ENCODE measurements around the gene SNUPN. TPM values are rescaled to one million over a fixed set of nuclear protein-coding genes. Genes with fewer than 3 reads are reported as not detected.

Gene SNUPN
- total and polyA plus RNA-seq, 2 of the 8 experiments (the other 6 are each of a cell fraction or from before 2014, with no cell fraction given) = 13.3 to 28.2 TPM

GRCh38 chr15:75655931-75656330 is 30.4 kb upstream of the SNUPN start:
- Histone ChIP-seq H3K36me3 (ENCODE audit: control insufficient read depth in 2 of 4, insufficient read depth in 4 of 4, low read length in 3 of 4) (peaks cover 0 to 4% (median 0%) of the 10 kb centered on the region in 4 experiments; a peak in 1 of 8 replicates), H3K4ac (replicated peaks; ENCODE audit: insufficient read length, low read depth, low read length) (no peak overlapping the region), H3K9me3 (ENCODE audit: insufficient read depth in 2 of 2, low read depth in 1 of 2, low read length in 1 of 2) (no peaks in the 10 kb centered on the region), H3K79me2 (ENCODE audit: control insufficient read depth in 1 of 2, insufficient read depth in 2 of 2, low read length in 2 of 2) (peaks cover 0 to 45% of the 10 kb centered on the region in 2 experiments; a peak in 3 of 4 replicates), H2BK20ac (ENCODE audit: low read length) (no peak overlapping the region), H2BK12ac (ENCODE audit: low read depth, low read length) (no peak overlapping the region), H3K4me1 (replicated peaks in 1 of 4; ENCODE audit: control insufficient read depth in 3 of 4, insufficient read depth in 4 of 4, low read length in 3 of 4) (peaks cover 0 to 19% (median 9%) of the 10 kb centered on the region in 4 experiments; a peak in 6 of 7 replicates), H3K56ac (replicated peaks; ENCODE audit: insufficient read length, low read depth, low read length) (no peak overlapping the region), H2BK120ac (replicated peaks; ENCODE audit: low read depth, low read length) (no peak overlapping the region), H3K4me2 (ENCODE audit: insufficient read depth in 1 of 2, low read depth in 2 of 2, low read length in 2 of 2) (no peak overlapping the region), H3K27me3 (replicated peaks in 1 of 4; ENCODE audit: control insufficient read depth in 3 of 4, extremely low read depth in 1 of 4, insufficient read depth in 3 of 4, low read length in 3 of 4) (no peaks in the 10 kb centered on the region), H4K5ac (ENCODE audit: insufficient read length, low read depth, low read length) (no peak overlapping the region), H4K91ac (replicated peaks; ENCODE audit: insufficient read length, low read length) (no peak overlapping the region), H2AFZ (ENCODE audit: low read length) (no peak overlapping the region), H3K9ac (replicated peaks in 1 of 4; ENCODE audit: extremely low read depth in 1 of 4, low read depth in 3 of 4, low read length in 3 of 4) (no peak overlapping the region), H2BK15ac (ENCODE audit: low read length) (no peak overlapping the region), H3K14ac (ENCODE audit: insufficient read length) (no peak overlapping the region), H3K27ac (ENCODE audit: low read depth, low read length) (no peak overlapping the region), H4K8ac (ENCODE audit: extremely low read depth, insufficient read depth, low read length) (no peak overlapping the region), H3K4me3 (ENCODE audit: extremely low read depth in 1 of 4, insufficient read depth in 2 of 4, low read depth in 3 of 4, low read length in 4 of 4) (no peak overlapping the region), H2BK5ac (ENCODE audit: low read depth, low read length) (no peak overlapping the region), H3K23ac (ENCODE audit: insufficient read length) (no peak overlapping the region), H2AK5ac (ENCODE audit: low read depth, low read length) (no peak overlapping the region), H3K79me1 (ENCODE audit: low read depth, low read length) (peaks cover 9% of the 10 kb centered on the region), H4K20me1 (replicated peaks in 1 of 2; ENCODE audit: control insufficient read depth in 1 of 2, insufficient read depth in 2 of 2, low read length in 2 of 2) (peaks cover 9 to 29% of the 10 kb centered on the region in 2 experiments), H3K23me2 (ENCODE audit: low read depth, low read length) (no peaks in the 10 kb centered on the region), H3K18ac (ENCODE audit: extremely low read depth, low read length) (no peak overlapping the region; the same call in 1 of the 2 replicates)
- no peak for TF ChIP-seq SIX5 (IDR thresholded peaks at IDR 0.05; ENCODE audit: low read depth, low read length)
- DNase-seq (ENCODE audit: low read depth in 1 of 2, low spot score in 2 of 2) = no peak
- ChIA-PET POLR2A (ENCODE audit: partially characterized antibody) (interaction anchor here (0.5 kb wide), 1 partner anchor 13 kb away, joined by 4 read pairs; no protein-coding TSS in a partner anchor), CTCF (ENCODE audit: partially characterized antibody) (no interaction called here)
- FAIRE-seq = no peak
- 92% methylated on average over 4 of the region's 4 CpGs; no CpG with 5 or more reads in 1 of the 2 experiments for WGBS, 2 experiments (ENCODE audit: extremely low coverage in 1 of 2, insufficient coverage in 1 of 2, insufficient read length in 1 of 2, insufficient replicate concordance in 2 of 2, low coverage in 1 of 2, low lambda C conversion rate in 2 of 2, missing lambda C conversion rate in 1 of 2)

All from H1 (cell line).